Measurements from ENCODE around the gene LCP2. TPM values are rescaled to one million over a fixed set of nuclear protein-coding genes. Genes with fewer than 3 reads are reported as not detected.

Gene LCP2
- total RNA-seq = not detected in 2 replicates

DNA sequence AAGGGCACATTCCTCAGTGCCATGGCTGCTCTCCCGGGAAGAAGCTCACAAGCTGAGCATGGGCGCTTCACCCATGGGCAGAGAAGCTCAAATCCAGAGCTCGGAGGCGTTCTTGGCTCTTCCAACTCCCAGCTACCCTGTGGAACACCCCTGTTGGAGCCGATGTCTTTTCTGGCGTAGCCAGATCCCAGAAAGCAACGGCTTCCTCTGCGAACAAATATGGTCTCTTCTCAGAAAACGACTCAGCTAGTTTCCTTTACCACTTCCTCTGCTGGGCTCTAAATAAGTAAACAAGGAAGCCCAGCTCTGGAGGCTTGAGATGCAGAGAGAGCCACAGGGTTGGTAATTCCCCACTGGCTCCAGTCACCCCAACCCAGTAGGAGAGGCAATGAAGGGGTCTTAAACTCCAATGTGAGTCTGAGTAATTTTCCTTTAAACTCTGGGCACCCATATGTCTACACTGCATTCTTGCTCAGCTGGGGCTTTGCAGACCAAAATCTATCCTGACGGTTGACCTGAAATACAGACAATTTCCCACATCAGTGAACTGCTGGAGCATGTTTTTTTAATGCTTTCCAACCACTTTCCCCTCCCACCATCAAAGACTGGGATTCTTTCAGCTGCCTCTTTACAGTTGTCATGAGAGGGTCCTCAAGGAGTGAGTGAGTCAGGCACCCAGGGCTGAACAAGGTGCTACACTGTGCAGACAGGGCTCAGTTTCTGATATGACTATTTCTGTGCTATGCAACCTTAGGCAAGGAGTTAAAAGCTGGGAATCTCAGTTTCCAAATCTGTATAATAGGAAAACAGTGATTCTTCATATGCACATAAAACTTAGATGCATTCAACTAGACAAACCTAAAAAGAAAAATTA lies at the start of gene LCP2:
Gene LCP2, minus strand, starts transcription at position 189 of the 874 bp plus-strand sequence. Its CDS starts 166 bp downstream, at position 23.
- no peak for DNase-seq (ENCODE audit: low read depth)
- no peak for TF ChIP-seq CTCF (conservative IDR thresholded peaks at IDR 0.05; ENCODE audit: low read depth, low read length)
- H3K4me3 ChIP-seq (ENCODE audit: low read depth, low read length) = no peak within 1 kb of the TSS

DNA sequence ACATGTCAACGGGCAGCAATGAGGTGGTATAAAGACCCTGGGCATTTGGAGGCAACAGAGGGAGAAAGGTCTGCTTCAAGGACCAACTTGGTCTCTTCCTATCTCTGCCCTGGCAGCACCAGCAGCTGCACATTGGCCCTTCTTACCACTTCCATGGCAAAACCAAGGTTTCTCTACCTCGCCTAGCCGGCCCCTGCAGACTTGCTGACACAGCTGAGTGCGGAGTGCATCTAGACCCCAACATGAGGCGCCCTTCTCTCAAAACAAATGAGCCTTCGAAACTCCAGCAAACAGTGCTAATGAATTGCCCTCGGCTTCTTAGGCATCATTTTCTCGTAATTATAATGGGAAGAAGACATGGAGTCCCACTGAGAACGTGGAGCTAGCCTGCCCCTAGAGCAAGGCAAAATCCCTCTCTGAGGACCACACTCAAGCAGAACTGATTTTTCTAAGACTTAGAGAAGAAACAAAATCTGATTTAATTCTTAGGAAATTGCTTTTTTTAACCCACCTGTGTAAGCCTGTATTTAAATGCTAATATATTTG lies 49.5 kb upstream of the LCP2 start:
- no peak overlapping the region for H3K4me3 ChIP-seq (ENCODE audit: low read depth, low read length)
- no peak for DNase-seq (ENCODE audit: low read depth)
- no peak for TF ChIP-seq CTCF (conservative IDR thresholded peaks at IDR 0.05; ENCODE audit: low read depth, low read length)

GRCh38 chr5:170345971-170346370 lies 48.4 kb upstream of the LCP2 start:
- H3K4me3 ChIP-seq (ENCODE audit: low read depth, low read length) = no peak overlapping the region
- no peak for DNase-seq (ENCODE audit: low read depth)
- TF ChIP-seq CTCF (conservative IDR thresholded peaks at IDR 0.05; ENCODE audit: low read depth, low read length) = no peak

DNA sequence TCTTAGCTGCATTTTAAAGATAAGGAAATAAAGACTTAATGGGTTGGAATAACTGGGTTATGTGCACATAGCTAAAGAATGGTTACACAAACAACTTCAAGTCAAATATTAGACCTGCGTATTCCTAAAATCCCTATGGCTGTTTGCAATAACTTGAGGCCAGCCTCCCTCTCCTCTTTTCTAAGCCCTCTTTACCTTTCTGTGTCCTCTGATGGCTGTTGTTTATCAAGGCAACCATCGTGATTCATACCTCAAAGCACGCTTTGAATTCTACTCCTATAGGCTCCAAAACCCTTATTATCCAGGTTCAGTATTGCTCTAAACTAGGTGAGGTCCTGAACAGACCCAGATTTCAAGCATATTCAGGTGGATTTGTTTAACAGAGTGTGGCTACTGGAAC lies 45.6 kb upstream of the LCP2 start:
- no peak overlapping the region for H3K4me3 ChIP-seq (ENCODE audit: low read depth, low read length)
- no peak for DNase-seq (ENCODE audit: low read depth)
- TF ChIP-seq CTCF (conservative IDR thresholded peaks at IDR 0.05; ENCODE audit: low read depth, low read length) = no peak

DNA sequence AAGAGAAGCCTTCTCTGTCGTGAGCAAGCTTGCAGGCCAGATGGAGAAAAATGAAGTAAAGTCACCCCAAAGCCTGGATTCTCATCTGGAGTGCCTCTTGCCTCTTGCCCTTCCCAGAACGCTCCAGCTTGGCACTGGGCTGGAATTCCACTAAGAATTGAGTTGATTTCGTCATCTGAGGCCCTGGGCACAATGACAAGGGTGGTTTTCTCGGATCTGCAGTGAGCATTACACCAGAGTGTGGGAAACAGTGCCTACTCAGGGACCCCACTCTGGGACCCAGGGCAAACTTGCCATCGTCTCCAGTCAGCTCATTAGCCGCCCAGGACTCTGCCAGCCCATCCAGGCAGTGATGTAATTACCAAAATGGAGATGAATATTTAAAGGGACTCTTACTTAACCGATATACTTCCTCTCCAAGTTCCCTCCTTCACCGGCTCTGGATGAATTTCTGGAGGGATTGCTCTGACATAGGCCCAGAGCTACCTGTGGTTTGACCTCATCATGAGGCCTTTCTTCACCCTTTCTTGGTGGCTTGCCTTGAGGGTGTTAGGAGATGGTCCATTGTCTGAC lies 44.7 kb upstream of the LCP2 start:
- no peak overlapping the region for H3K4me3 ChIP-seq (ENCODE audit: low read depth, low read length)
- TF ChIP-seq CTCF (conservative IDR thresholded peaks at IDR 0.05; ENCODE audit: low read depth, low read length) = no peak
- no peak for DNase-seq (ENCODE audit: low read depth)

DNA sequence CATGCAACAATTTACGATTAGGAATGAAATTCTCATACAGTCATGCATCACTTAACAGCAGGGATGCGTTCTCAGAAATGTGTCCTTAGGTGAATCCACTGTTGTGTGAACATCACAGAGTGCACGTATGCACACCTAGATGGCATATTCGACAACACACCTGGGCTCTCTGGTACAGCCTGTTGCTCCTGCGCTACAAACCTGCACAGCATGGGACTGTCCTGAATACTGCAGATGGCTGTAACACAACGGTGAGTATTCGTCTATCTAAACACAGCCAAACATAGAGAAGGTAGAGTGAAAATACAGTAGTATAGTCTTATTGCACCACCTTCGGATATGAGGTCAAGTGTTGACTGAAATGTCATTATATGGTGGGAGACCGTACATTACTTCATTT lies 44.0 kb upstream of the LCP2 start:
- no peak for TF ChIP-seq CTCF (conservative IDR thresholded peaks at IDR 0.05; ENCODE audit: low read depth, low read length)
- no peak for DNase-seq (ENCODE audit: low read depth)
- no peak overlapping the region for H3K4me3 ChIP-seq (ENCODE audit: low read depth, low read length)
